ENCODE data around the gene TTC12.

The TTC12 gene

GRCh38 chr11:113377681-113378412 is 63.5 kb downstream of the TTC12 start:
- DNase-seq, result no peak

GRCh38 chr11:113378692-113379091 is 64.3 kb downstream of the TTC12 start:
- DNase-seq, result no peak

- no peak for DNase-seq
Observed at GRCh38 chr11:113382121-113382520, 67.7 kb downstream of the TTC12 start.

- DNase-seq, result no peak
Observed at GRCh38 chr11:113384551-113384950, 70.2 kb downstream of the TTC12 start.

- no peak for DNase-seq
Observed at GRCh38 chr11:113385749-113386148, 71.4 kb downstream of the TTC12 start.

GRCh38 chr11:113386866-113387265 is 72.5 kb downstream of the TTC12 start:
- DNase-seq, result no peak

- DNase-seq, result no peak
Observed at GRCh38 chr11:113387605-113388211, 73.3 kb downstream of the TTC12 start, which contains the start of gene ANKK1. Gene ANKK1, plus strand, starts transcription at chr11:113387779. Its CDS starts 106 bp downstream, at chr11:113387885.

- no peak for DNase-seq
Observed at GRCh38 chr11:113389272-113389671, 74.9 kb downstream of the TTC12 start.

- no peak for DNase-seq
Observed at GRCh38 chr11:113392236-113392921, 78.0 kb downstream of the TTC12 start.

GRCh38 chr11:113393501-113393985 is 79.2 kb downstream of the TTC12 start:
- no peak for DNase-seq

GRCh38 chr11:113394919-113395318 is 80.5 kb downstream of the TTC12 start:
- DNase-seq, result no peak

- no peak for DNase-seq
Observed at GRCh38 chr11:113395782-113396336, 81.5 kb downstream of the TTC12 start.

- DNase-seq, result no peak
Observed at GRCh38 chr11:113396690-113397089, 82.3 kb downstream of the TTC12 start.

- no peak for DNase-seq
Observed at GRCh38 chr11:113397212-113397611, 82.8 kb downstream of the TTC12 start.

- no peak for DNase-seq
Observed at GRCh38 chr11:113397821-113398220, 83.4 kb downstream of the TTC12 start.

GRCh38 chr11:113398669-113399430 is 84.5 kb downstream of the TTC12 start:
- no peak for DNase-seq

GRCh38 chr11:113400631-113401230 is 86.3 kb downstream of the TTC12 start:
- DNase-seq, result no peak

- peak in 1 of 2 experiments; percentile 9 for DNase-seq
Observed at GRCh38 chr11:113401718-113402117, 87.3 kb downstream of the TTC12 start.

- no peak for DNase-seq
Observed at GRCh38 chr11:113404859-113405430, 90.6 kb downstream of the TTC12 start.

GRCh38 chr11:113405724-113406478 is 91.5 kb downstream of the TTC12 start:
- DNase-seq, result no peak

GRCh38 chr11:113407163-113407562 is 92.8 kb downstream of the TTC12 start:
- no peak for DNase-seq
